SK-N-SH treated with all-trans-retinoic acid at 6 μM for 48 hours (cell line): ENCODE data around the gene CD48.

Source experiments
- ATAC-seq: fragments of 200-7000 bp; cut with Tn5 transposase; 3 replicates; pipeline ENCODE4 v1.9.1; 2020; ENCODE audit warnings: mild to moderate bottlenecking, moderate library complexity
- ARNTL ChIP-seq: fragments of 450-650 bp; formaldehyde crosslinking; IDR thresholded peaks from 2 replicates; pipeline ENCODE4 v1.5.0; 2020; ENCODE audit warnings: low read depth, mild to moderate bottlenecking, moderate library complexity, borderline replicate concordance
- CREB5 ChIP-seq: fragments of 250-450 bp; sonication (Bioruptor Pico); IDR thresholded peaks from 2 replicates; pipeline ENCODE4 v1.5.1; 2020; ENCODE audit warnings: low read depth, mild to moderate bottlenecking, moderate library complexity
- CSDC2 ChIP-seq: fragments of 250-450 bp; sonication (Bioruptor Pico); IDR thresholded peaks from 2 replicates; pipeline ENCODE4 v1.5.0; 2020; ENCODE audit warnings: mild to moderate bottlenecking, moderate library complexity
- CSRNP3 ChIP-seq: fragments of 250-450 bp; sonication (Bioruptor Pico); IDR thresholded peaks from 2 replicates; pipeline ENCODE4 v1.5.1; 2021; ENCODE audit warnings: mild to moderate bottlenecking, moderate library complexity
- ESRRG ChIP-seq: fragments of 250-450 bp; sonication (Bioruptor Pico); IDR thresholded peaks from 2 replicates; pipeline ENCODE4 v1.6.1; 2021; ENCODE audit warnings: mild to moderate bottlenecking
- GLIS3 ChIP-seq: fragments of 250-450 bp; sonication (Bioruptor Pico); IDR thresholded peaks from 2 replicates; pipeline ENCODE4 v1.5.0; 2020; ENCODE audit warnings: mild to moderate bottlenecking, moderate library complexity
- PPARA ChIP-seq: fragments of 250-450 bp; sonication (Bioruptor Pico); IDR thresholded peaks from 2 replicates; pipeline ENCODE4 v1.5.0; 2020; ENCODE audit warnings: mild to moderate bottlenecking, borderline replicate concordance
- RARB ChIP-seq: fragments of 250-450 bp; sonication (Bioruptor Pico); IDR thresholded peaks from 2 replicates; pipeline ENCODE4 v1.8.0; 2021; ENCODE audit warnings: mild to moderate bottlenecking, moderate library complexity
- TCF4 ChIP-seq: fragments of 250-450 bp; sonication (Bioruptor Pico); IDR thresholded peaks from 2 replicates; pipeline ENCODE4 v1.8.0; 2021; ENCODE audit warnings: mild to moderate bottlenecking, moderate library complexity, borderline replicate concordance
- TOX ChIP-seq: fragments of 250-450 bp; sonication (Bioruptor Pico); IDR thresholded peaks from 2 replicates; pipeline ENCODE4 v1.8.0; 2021; ENCODE audit warnings: mild to moderate bottlenecking, moderate library complexity, borderline replicate concordance
- TSHZ2 ChIP-seq: fragments of 250-450 bp; sonication (Bioruptor Pico); IDR thresholded peaks from 2 replicates; pipeline ENCODE4 v1.5.0; 2020; ENCODE audit warnings: mild to moderate bottlenecking, moderate library complexity
- ZC3H10 ChIP-seq: fragments of 250-450 bp; sonication (Bioruptor Pico); IDR thresholded peaks from 2 replicates; pipeline ENCODE4 v1.5.1; 2021; ENCODE audit warnings: mild to moderate bottlenecking, moderate library complexity
- ZFP3 ChIP-seq: fragments of 250-450 bp; sonication (Bioruptor Pico); IDR thresholded peaks from 2 replicates; pipeline ENCODE4 v1.5.0; 2020; ENCODE audit warnings: mild to moderate bottlenecking, moderate library complexity
- ZNF565 ChIP-seq: fragments of 450-650 bp; formaldehyde crosslinking; conservative IDR thresholded peaks from 2 replicates; pipeline ENCODE4 v1.5.0; 2020; ENCODE audit warnings: low read depth, mild to moderate bottlenecking, moderate library complexity
- ZNF70 ChIP-seq: fragments of 450-650 bp; formaldehyde crosslinking; IDR thresholded peaks from 2 replicates; pipeline ENCODE4 v1.5.0; 2020; ENCODE audit warnings: mild to moderate bottlenecking, moderate library complexity
- ZNF8 ChIP-seq: fragments of 450-650 bp; formaldehyde crosslinking; IDR thresholded peaks from 2 replicates; pipeline ENCODE4 v1.5.0; 2020; ENCODE audit warnings: mild to moderate bottlenecking, moderate library complexity
- TF ChIP-seq, protein P1 (sequence below): fragments of 250-450 bp; sonication (Bioruptor Pico); IDR thresholded peaks from 2 replicates; pipeline ENCODE4 v1.8.0; 2021; ENCODE audit warnings: low read depth, mild to moderate bottlenecking, moderate library complexity, borderline replicate concordance
- TF ChIP-seq, protein P2 (sequence below): fragments of 250-450 bp; sonication (Bioruptor Pico); IDR thresholded peaks from 2 replicates; pipeline ENCODE4 v1.8.0; 2020; ENCODE audit warnings: mild to moderate bottlenecking, moderate library complexity, borderline replicate concordance

CD48 gene

GRCh38 chr1:160630523-160631451 lies 80.8 kb downstream of the CD48 start:
- TF ChIP-seq ARNTL (CRISPR knock-in tag): no peak
- TF ChIP-seq, protein P1, sequence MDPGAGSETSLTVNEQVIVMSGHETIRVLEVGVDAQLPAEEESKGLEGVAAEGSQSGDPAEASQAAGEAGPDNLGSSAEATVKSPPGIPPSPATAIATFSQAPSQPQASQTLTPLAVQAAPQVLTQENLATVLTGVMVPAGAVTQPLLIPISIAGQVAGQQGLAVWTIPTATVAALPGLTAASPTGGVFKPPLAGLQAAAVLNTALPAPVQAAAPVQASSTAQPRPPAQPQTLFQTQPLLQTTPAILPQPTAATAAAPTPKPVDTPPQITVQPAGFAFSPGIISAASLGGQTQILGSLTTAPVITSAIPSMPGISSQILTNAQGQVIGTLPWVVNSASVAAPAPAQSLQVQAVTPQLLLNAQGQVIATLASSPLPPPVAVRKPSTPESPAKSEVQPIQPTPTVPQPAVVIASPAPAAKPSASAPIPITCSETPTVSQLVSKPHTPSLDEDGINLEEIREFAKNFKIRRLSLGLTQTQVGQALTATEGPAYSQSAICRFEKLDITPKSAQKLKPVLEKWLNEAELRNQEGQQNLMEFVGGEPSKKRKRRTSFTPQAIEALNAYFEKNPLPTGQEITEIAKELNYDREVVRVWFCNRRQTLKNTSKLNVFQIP: no peak
- no peak for TF ChIP-seq CSRNP3 (CRISPR knock-in tag)
- no peak for TF ChIP-seq ZNF70 (CRISPR knock-in tag)
- no peak for ATAC-seq

- ATAC-seq: no peak
- TF ChIP-seq, protein P1: no peak
- TF ChIP-seq TOX (CRISPR knock-in tag): no peak
- TF ChIP-seq CREB5 (CRISPR knock-in tag): no peak
- no peak for TF ChIP-seq TSHZ2 (CRISPR knock-in tag)
- no peak for TF ChIP-seq ZC3H10
- TF ChIP-seq PPARA (CRISPR knock-in tag): no peak
- TF ChIP-seq ZFP3 (CRISPR knock-in tag): no peak
- TF ChIP-seq ESRRG (CRISPR knock-in tag): no peak
- TF ChIP-seq ZNF8: no peak
- no peak for TF ChIP-seq ZNF565 (CRISPR knock-in tag)
- no peak for TF ChIP-seq GLIS3
These were observed 82.1 kb downstream of the CD48 start for GRCh38 chr1:160629286-160630210.

- TF ChIP-seq TOX (CRISPR knock-in tag) (no peak), CSDC2 (CRISPR knock-in tag) (no peak), ZNF70 (CRISPR knock-in tag) (no peak), RARB (no peak), TCF4 (CRISPR knock-in tag) (no peak), ESRRG (CRISPR knock-in tag) (no peak), CSRNP3 (CRISPR knock-in tag) (no peak)
- TF ChIP-seq, protein P2, sequence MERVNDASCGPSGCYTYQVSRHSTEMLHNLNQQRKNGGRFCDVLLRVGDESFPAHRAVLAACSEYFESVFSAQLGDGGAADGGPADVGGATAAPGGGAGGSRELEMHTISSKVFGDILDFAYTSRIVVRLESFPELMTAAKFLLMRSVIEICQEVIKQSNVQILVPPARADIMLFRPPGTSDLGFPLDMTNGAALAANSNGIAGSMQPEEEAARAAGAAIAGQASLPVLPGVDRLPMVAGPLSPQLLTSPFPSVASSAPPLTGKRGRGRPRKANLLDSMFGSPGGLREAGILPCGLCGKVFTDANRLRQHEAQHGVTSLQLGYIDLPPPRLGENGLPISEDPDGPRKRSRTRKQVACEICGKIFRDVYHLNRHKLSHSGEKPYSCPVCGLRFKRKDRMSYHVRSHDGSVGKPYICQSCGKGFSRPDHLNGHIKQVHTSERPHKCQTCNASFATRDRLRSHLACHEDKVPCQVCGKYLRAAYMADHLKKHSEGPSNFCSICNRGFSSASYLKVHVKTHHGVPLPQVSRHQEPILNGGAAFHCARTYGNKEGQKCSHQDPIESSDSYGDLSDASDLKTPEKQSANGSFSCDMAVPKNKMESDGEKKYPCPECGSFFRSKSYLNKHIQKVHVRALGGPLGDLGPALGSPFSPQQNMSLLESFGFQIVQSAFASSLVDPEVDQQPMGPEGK: no peak
- ATAC-seq: no peak
These were observed 82.8 kb downstream of the CD48 start for GRCh38 chr1:160628799-160629263.
